ENCODE data around the gene ANKRD11.

Gene ANKRD11

GRCh38 chr16:89358030-89359005 is 132.0 kb downstream of the ANKRD11 start:
- no peaks in the 10 kb centered on the region for H3K27me3 ChIP-seq (ENCODE audit: insufficient read depth, insufficient read length)
- H3K4me1 ChIP-seq (ENCODE audit: insufficient read depth, insufficient read length), result peaks cover 15% of the 10 kb centered on the region
- peaks cover 33% of the 10 kb centered on the region for H3K36me3 ChIP-seq (ENCODE audit: insufficient read depth, insufficient read length, low read length)
- TF ChIP-seq ZNF274 (IDR thresholded peaks at IDR 0.05; ENCODE audit: low read depth, low read length), result no peak
- no peak for TF ChIP-seq YY1 (IDR thresholded peaks at IDR 0.05; ENCODE audit: insufficient read depth, insufficient read length)
- DNase-seq (ENCODE audit: low read depth, low spot score), result no peak
- no peaks in the 10 kb centered on the region for H3K9me3 ChIP-seq (ENCODE audit: insufficient read depth, low read length)
- H3K9ac ChIP-seq (ENCODE audit: insufficient read length, low read depth), result no peak overlapping the region
- no peak overlapping the region for H3K4me3 ChIP-seq (ENCODE audit: insufficient read length, low read depth)

DNA sequence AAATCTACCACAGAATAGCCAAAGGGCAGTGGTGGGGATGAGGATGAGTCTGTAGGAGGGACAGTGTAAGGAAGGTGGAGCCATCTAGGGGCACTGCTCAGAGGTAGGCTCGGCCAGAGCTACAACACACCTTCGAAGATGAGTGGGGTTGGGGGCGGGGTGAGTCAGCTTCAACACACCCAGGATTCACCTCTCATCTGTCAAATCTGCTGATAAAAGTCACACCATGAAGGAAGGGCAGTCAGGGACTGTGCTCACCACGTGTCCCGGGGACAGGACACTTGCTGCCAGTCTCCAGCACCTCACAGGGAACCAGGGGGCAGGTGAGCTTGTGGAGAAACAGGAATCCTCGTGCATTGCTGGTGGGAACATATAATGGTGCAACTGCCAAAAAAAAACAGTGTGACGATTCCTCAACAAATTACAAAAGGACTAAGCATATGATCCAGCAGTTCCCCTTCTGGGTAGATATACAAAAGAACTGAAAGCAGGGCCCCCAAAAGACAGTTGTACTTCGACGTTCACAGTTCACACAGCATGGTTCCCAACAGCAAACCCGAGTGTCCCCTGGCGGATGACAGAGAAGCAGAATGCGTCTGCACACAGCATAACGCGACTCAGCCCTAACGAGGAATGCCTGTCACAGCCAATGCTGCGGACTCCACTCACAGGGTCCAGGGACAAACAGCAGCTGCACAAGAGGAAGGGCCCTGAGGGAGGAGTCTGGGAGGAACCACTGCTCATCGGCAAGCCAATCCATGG is 133.1 kb downstream of the ANKRD11 start:
- no peak for DNase-seq (ENCODE audit: low read depth, low spot score)
- no peak overlapping the region for H3K4me3 ChIP-seq (ENCODE audit: insufficient read length, low read depth)

DNA sequence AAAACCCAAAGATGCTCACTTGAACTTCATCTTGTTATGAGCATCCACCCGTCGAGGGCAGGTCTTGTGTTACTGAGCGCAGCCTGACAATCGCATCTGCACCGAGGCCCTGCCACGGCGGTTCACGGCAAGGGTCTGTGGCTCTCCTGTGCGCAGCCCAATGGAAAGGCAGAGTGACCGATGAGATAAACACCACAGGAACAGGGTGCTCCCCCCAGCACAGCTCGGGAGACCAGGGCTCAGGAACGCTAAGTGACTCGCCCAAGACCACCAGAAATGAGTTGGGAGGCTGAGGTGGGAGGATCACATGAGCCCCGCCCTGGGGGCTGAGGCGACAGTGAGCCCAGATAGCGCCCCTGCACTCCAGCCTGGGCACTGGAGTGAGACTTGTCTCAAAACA is 134.7 kb downstream of the ANKRD11 start:
- TF ChIP-seq ZNF274 (IDR thresholded peaks at IDR 0.05; ENCODE audit: low read depth, low read length), result no peak
- Histone ChIP-seq H3K36me3 (ENCODE audit: insufficient read depth, insufficient read length, low read length) (peaks cover 33% of the 10 kb centered on the region), H3K4me1 (ENCODE audit: insufficient read depth, insufficient read length) (peaks cover 5% of the 10 kb centered on the region), H3K9ac (ENCODE audit: insufficient read length, low read depth) (no peak overlapping the region), H3K4me3 (ENCODE audit: insufficient read length, low read depth) (no peak overlapping the region), H3K27me3 (ENCODE audit: insufficient read depth, insufficient read length) (no peaks in the 10 kb centered on the region), H3K9me3 (ENCODE audit: insufficient read depth, low read length) (no peaks in the 10 kb centered on the region)
- DNase-seq (ENCODE audit: low read depth, low spot score), result no peak

More for the DNA sequence above, 133.1 kb downstream of the ANKRD11 start:
- Histone ChIP-seq H3K9ac (ENCODE audit: insufficient read length, low read depth) (no peak overlapping the region), H3K4me1 (ENCODE audit: insufficient read depth, insufficient read length) (peaks cover 15% of the 10 kb centered on the region), H3K36me3 (ENCODE audit: insufficient read depth, insufficient read length, low read length) (peaks cover 35% of the 10 kb centered on the region), H3K9me3 (ENCODE audit: insufficient read depth, low read length) (no peaks in the 10 kb centered on the region), H3K27me3 (ENCODE audit: insufficient read depth, insufficient read length) (no peaks in the 10 kb centered on the region)
- TF ChIP-seq SUZ12 (IDR thresholded peaks at IDR 0.05; ENCODE audit: extremely low read depth, insufficient read depth, insufficient read length) (no peak), YY1 (IDR thresholded peaks at IDR 0.05; ENCODE audit: insufficient read depth, insufficient read length) (no peak), ZNF274 (IDR thresholded peaks at IDR 0.05; ENCODE audit: low read depth, low read length) (no peak)

DNA sequence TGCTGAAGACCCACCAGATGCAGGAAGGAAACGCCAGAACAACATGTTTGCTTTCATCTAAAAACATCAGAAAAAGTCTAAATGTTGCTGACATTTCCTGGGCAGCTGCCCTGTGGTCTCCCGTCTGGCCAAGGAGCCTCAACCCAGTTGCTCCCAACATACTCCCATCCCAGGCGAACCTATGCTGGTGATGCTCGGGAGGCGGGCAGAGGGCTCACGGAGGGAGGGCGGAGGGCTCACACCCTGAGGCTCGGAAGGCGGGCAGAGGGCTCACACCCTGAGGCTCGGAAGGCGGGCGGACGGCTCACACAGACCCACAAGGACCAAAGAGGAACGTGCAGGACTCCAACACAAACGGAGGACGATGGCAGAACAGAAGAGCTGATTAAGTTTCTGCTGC is 135.4 kb downstream of the ANKRD11 start:
- Histone ChIP-seq H3K36me3 (ENCODE audit: insufficient read depth, insufficient read length, low read length) (peaks cover 29% of the 10 kb centered on the region), H3K27me3 (ENCODE audit: insufficient read depth, insufficient read length) (no peaks in the 10 kb centered on the region), H3K4me3 (ENCODE audit: insufficient read length, low read depth) (no peak overlapping the region), H3K4me1 (ENCODE audit: insufficient read depth, insufficient read length) (peaks cover 4% of the 10 kb centered on the region), H3K9me3 (ENCODE audit: insufficient read depth, low read length) (no peaks in the 10 kb centered on the region), H3K9ac (ENCODE audit: insufficient read length, low read depth) (no peak overlapping the region)
- no peak for DNase-seq (ENCODE audit: low read depth, low spot score)
- TF ChIP-seq ZNF274 (IDR thresholded peaks at IDR 0.05; ENCODE audit: low read depth, low read length), result no peak
- no peak for TF ChIP-seq SUZ12 (IDR thresholded peaks at IDR 0.05; ENCODE audit: extremely low read depth, insufficient read depth, insufficient read length)
- TF ChIP-seq YY1 (IDR thresholded peaks at IDR 0.05; ENCODE audit: insufficient read depth, insufficient read length), result no peak

DNA sequence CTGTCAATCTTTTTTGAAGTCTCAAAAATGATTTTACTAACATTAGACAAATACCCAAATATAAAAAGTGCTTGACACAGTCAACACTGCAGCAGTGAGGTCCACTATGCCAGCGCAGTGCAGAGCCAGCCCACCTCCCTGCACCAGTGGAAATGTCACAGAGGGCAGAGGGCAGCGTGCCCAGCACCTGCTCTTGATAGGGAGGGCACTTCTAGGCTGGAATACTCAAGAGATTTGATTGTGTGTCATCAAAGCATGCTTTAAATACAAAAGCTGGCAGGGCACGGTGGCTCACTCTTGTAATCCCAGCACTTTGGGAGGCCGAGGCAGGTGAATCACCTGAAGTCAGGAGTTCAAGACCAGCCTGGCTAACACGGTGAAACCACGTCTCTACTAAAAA is 136.0 kb downstream of the ANKRD11 start:
- no peak for TF ChIP-seq ZNF274 (IDR thresholded peaks at IDR 0.05; ENCODE audit: low read depth, low read length)
- TF ChIP-seq SUZ12 (IDR thresholded peaks at IDR 0.05; ENCODE audit: extremely low read depth, insufficient read depth, insufficient read length), result no peak
- no peak for TF ChIP-seq YY1 (IDR thresholded peaks at IDR 0.05; ENCODE audit: insufficient read depth, insufficient read length)
- H3K27me3 ChIP-seq (ENCODE audit: insufficient read depth, insufficient read length), result no peaks in the 10 kb centered on the region
- no peaks in the 10 kb centered on the region for H3K9me3 ChIP-seq (ENCODE audit: insufficient read depth, low read length)
- peaks cover 22% of the 10 kb centered on the region for H3K36me3 ChIP-seq (ENCODE audit: insufficient read depth, insufficient read length, low read length)
- DNase-seq (ENCODE audit: low read depth, low spot score), result no peak
- H3K4me3 ChIP-seq (ENCODE audit: insufficient read length, low read depth), result no peak overlapping the region
- no peak overlapping the region for H3K9ac ChIP-seq (ENCODE audit: insufficient read length, low read depth)
- peaks cover 4% of the 10 kb centered on the region for H3K4me1 ChIP-seq (ENCODE audit: insufficient read depth, insufficient read length)

GRCh38 chr16:89352091-89352681 is 138.2 kb downstream of the ANKRD11 start:
- Histone ChIP-seq H3K9me3 (ENCODE audit: insufficient read depth, low read length) (no peaks in the 10 kb centered on the region), H3K4me3 (ENCODE audit: insufficient read length, low read depth) (no peak overlapping the region), H3K36me3 (ENCODE audit: insufficient read depth, insufficient read length, low read length) (peaks cover 20% of the 10 kb centered on the region), H3K4me1 (ENCODE audit: insufficient read depth, insufficient read length) (no peaks in the 10 kb centered on the region), H3K27me3 (ENCODE audit: insufficient read depth, insufficient read length) (no peaks in the 10 kb centered on the region), H3K9ac (ENCODE audit: insufficient read length, low read depth) (no peak overlapping the region)
- TF ChIP-seq YY1 (IDR thresholded peaks at IDR 0.05; ENCODE audit: insufficient read depth, insufficient read length) (no peak), ZNF274 (IDR thresholded peaks at IDR 0.05; ENCODE audit: low read depth, low read length) (no peak), SUZ12 (IDR thresholded peaks at IDR 0.05; ENCODE audit: extremely low read depth, insufficient read depth, insufficient read length) (no peak)
- no peak for DNase-seq (ENCODE audit: low read depth, low spot score)

DNA sequence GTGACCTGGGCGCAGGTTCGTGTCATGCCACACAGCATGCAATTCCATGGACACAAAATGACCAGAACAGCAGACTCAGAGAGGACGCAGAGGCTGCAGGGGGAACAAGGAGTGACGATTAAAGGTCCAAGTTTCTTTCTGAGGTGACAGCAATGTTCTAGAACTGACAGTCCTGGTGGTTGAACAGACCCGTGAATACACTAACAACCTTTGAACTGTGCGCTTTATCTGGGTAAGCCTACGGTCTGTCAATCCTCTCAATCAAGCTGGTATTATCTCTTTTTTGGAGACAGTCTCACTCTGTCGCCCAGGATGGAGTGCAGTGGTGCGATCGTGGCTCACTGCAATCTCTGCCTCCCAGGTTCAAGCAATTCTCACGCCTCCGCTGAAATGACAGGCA is 138.7 kb downstream of the ANKRD11 start:
- peaks cover 17% of the 10 kb centered on the region for H3K36me3 ChIP-seq (ENCODE audit: insufficient read depth, insufficient read length, low read length)
- no peaks in the 10 kb centered on the region for H3K27me3 ChIP-seq (ENCODE audit: insufficient read depth, insufficient read length)
- TF ChIP-seq ZNF274 (IDR thresholded peaks at IDR 0.05; ENCODE audit: low read depth, low read length) (no peak), SUZ12 (IDR thresholded peaks at IDR 0.05; ENCODE audit: extremely low read depth, insufficient read depth, insufficient read length) (no peak), YY1 (IDR thresholded peaks at IDR 0.05; ENCODE audit: insufficient read depth, insufficient read length) (no peak)
- H3K9ac ChIP-seq (ENCODE audit: insufficient read length, low read depth), result no peak overlapping the region
- H3K9me3 ChIP-seq (ENCODE audit: insufficient read depth, low read length), result no peaks in the 10 kb centered on the region
- no peaks in the 10 kb centered on the region for H3K4me1 ChIP-seq (ENCODE audit: insufficient read depth, insufficient read length)
- H3K4me3 ChIP-seq (ENCODE audit: insufficient read length, low read depth), result no peak overlapping the region
- DNase-seq (ENCODE audit: low read depth, low spot score), result no peak
